Myocyte (in vitro differentiated cells): ENCODE measurements around the gene PRELID2. TPM values are rescaled to one million over a fixed set of nuclear protein-coding genes. Genes with fewer than 3 reads are reported as not detected.
A peak's percentile ranks its signal among the peaks of the same experiment; 100 is the strongest.
"Not testable (repeated sequence)": the region's sequence is repeated elsewhere in the genome, so short reads cannot be mapped to it uniquely, and the experiment has no call there.

ENCODE experiments used
- DNase-seq: peaks from one replicate; pipeline ENCODE4 v3.0.0-alpha.2; 2012; ENCODE audit warnings: low read depth
- total RNA-seq: library from RNA; depleted of rRNA; stranded (reverse); fragments of >200 nt; gene quantifications from 2 replicates; pipeline ENCODE4 v1.2.3, GENCODE V29; 2014

Gene PRELID2
- total RNA-seq, 1 donor from 2014 or later = 1.8 TPM

GRCh38 chr5:145798503-145798902 lies 36.6 kb downstream of the PRELID2 start:
- DNase-seq = not testable (repeated sequence)

GRCh38 chr5:145797336-145797735 lies 37.8 kb downstream of the PRELID2 start:
- DNase-seq = no peak

DNA sequence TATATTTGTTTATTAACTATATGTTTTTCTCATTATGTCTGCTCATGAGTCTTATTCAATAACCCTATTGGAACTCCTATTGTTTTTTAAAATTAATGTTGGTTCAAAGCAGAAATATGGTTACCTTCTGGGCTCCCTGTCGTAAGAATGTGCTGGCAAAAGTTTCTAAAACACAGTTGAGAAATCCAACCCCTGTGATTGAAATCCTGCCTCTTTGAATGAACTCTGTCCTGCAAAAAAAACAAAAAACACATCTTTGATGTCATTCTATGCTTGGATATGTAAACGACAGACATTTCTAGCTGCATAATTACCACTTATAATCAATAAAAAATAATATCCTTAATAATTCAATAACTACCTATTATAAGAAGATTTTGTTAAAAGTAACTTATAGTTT lies 38.8 kb downstream of the PRELID2 start:
- no peak for DNase-seq

DNA sequence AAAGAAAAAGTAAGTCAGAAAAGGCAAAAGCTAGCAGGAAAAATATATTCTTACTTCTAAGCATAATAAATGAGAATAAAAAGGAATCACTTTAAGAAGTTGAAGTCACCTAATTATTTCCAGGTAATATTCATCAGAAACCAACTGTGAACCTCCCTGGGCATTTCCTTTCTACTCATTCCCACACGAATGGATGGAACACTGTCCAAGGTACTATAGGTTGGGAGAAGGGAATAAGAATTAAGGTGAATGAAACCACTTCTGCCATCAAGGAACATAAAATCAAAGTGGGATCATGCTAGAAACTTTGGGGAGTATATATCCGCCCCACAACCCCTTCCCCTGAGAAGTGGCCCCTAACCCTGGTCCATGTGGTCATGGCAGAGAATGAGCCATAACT lies 41.6 kb downstream of the PRELID2 start:
- DNase-seq = no peak

GRCh38 chr5:145792840-145793239 lies 42.3 kb downstream of the PRELID2 start:
- no peak for DNase-seq

- DNase-seq = no peak
Observed at GRCh38 chr5:145791866-145792265, 43.3 kb downstream of the PRELID2 start.

DNA sequence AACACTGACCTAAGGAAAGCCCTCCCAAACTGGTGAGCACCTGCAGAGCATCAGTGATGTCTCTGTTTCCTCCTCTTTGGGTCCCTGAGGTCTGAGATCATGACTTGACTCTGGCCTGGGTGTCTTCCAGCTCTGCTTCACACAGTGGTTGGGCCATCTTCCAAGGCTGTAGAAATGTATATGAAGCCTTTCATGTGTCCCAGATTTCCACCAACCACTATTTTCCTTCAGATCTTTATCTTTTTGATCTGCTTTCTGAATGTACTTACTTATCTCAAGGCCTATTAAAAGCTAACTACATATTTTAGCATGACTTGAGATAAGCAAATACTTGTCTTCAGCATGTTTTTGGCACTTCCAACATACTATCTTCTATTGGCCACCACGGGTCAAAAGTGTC lies 47.1 kb downstream of the PRELID2 start:
- DNase-seq = no peak

DNA sequence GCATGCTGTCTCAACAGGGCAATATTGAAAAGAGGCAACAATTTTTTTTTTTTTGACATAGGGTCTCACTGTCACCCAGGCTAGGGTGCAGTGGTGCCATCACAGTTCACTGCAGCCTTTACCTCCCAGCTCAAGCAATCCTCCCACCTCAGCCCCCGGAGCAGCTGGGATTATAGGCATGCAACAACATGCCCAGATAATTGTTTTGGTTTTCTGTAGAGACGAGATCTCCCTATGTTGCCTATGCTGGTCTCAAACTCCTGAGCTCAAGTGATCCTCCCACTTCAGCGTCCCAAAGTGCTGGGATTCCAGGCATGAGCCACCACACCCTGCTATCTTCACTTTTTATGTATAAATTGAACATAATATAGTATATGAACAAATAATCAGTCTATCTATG lies 47.6 kb downstream of the PRELID2 start:
- DNase-seq = no peak

- DNase-seq = no peak
Observed at GRCh38 chr5:145787001-145787400, 48.1 kb downstream of the PRELID2 start.

DNA sequence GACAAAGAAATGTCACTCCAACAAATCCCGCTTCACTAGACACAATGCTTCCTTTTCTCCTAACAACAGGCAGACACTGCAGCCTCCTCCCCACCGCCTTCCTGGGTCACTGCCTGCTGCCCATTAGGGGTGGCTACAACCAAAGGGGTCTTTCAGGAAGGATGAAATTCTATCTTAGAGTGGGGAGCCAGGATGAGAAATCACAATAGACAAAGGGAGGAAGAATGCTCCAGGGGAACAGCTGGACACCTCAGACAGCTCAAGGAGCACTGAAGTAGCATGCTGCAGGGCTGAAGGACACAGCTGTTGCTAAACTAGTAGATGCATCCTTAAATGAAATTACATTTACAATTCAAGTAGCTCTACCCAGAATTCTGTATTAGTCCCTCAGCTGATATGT lies 54.2 kb downstream of the PRELID2 start:
- peak; percentile 29 for DNase-seq

DNA sequence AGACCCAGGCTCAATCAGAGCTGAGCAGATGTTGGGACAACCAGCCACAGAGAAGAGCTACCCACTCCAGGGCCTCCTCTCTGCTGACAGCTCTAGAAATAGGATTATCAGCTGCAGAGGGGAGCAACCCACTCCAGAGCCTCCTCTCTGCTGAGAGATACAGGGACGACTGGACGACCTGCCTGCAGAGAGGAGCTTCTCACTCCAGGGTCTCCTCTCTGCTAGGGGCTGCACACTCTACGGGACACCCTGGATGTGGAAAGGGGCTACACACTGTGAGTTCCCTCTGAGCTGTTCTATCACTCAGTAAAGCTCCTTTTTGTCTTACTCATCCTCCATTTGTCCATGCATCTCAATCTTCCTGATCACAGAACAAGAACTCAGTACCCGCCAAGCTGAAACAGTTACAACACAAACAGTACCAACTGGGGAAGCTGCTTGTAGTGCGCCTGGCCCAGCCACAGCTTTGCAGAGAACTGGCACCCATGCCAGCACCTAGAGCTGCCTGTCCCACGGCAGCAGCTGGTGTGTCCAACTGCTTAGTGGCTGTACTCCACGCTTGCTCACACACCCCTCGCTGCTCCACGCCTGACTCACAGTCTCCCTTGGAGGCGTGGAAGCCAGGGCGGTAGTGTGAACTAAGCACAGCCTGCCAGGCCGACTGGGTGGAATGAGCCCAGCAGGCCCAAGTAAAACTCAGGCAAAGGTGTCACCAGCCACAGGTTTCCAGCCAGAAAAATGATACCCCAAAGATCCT lies 56.8 kb downstream of the PRELID2 start:
- DNase-seq = peak; percentile 61

DNA sequence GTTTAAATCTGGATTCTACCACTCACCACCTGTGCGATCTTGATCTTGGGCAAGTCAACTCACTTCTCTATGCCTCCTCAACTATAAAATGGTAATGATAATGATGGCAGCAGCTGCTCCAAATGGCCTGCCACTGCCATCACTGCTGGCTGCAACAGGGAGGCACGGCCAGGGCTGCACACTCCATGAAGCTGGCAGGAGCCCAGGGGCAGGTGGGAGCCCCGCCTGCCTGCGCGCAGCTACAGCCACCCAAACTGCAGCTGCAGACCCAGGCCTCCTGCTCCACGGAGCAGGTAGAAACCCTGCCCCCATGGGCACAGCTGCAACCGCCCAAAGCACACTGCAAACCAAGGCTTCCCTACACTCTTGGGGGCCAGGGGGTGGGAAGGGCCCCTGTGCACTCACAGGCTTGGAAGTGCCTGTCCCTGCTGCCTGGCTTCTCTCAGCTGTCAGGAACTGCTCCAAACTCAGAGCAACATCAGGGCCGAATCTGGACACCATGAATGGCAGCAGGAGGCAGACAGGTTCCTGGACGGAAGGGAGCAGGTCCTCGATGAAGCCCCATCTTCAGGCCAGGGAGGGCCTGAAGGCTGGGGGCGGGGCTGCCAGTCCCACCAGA lies 57.6 kb downstream of the PRELID2 start:
- DNase-seq = no peak

DNA sequence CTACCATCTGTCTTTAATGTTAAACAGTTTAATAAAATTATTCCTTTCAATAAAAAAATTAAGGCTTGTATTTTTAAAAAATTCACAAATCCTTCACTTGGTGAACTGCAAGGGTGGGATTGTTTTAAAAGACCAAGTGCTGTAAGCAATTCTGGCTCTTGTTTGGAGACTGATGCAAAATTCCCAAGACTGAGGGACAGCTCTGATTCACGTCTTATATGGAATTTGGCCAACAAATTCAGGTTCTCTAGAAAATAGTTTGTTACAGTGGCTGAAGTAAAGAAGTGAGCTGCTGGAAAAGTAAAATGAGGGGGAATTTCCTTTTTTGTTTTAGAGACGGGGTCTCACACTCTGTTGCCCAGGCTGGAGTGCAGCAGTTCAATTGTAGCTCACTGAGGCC lies 58.3 kb downstream of the PRELID2 start:
- DNase-seq = peak; percentile 17

DNA sequence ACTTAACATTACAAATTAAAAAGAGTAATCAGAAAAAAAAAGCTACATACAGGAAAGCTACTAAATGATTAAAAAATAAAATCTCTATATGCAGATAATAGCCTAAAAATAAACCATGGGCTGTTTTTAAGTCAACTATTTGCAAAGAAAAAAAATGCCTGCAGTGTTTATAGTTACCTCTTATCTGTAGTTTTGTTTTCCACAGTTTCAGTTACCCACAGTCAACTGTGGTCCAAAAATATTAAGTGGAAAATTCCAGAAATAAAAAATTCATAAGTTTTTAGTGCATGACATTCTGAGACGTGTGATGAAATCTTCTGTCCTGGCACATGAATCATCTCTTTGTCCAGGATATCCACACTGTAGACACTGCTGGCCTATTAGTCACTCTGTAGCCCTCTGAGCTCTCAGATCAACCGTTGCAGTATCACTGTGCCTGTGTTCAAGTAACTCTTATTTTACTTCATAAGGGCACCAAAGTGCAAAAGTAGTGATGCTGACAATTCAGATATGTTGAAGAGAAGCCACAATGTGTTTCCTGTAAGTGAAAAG lies 59.2 kb downstream of the PRELID2 start:
- DNase-seq = peak; percentile 78

DNA sequence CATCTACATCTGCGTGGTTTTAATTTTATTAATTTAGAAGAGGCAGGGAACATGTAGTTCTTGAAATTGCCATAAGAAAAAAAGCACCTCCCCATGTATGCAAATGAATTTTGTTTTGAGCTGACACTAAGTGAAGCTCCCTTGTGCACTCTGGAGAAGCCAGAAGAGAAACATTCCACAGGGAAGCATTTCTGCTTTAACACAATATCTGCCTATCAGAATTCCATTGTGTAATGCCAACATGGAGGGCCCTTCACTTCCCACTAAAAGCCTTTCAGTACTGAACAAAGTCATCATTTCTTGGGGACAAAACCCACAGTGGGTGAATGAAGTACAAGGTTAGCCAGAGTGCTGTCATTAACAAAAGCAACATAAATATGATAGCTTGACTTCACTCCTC lies 59.7 kb downstream of the PRELID2 start:
- DNase-seq = no peak

- DNase-seq = no peak
Observed at GRCh38 chr5:145774442-145774841, 60.7 kb downstream of the PRELID2 start.

GRCh38 chr5:145772466-145772865 lies 62.7 kb downstream of the PRELID2 start:
- DNase-seq = no peak

GRCh38 chr5:145768863-145769262 lies 66.3 kb downstream of the PRELID2 start:
- DNase-seq = no peak

DNA sequence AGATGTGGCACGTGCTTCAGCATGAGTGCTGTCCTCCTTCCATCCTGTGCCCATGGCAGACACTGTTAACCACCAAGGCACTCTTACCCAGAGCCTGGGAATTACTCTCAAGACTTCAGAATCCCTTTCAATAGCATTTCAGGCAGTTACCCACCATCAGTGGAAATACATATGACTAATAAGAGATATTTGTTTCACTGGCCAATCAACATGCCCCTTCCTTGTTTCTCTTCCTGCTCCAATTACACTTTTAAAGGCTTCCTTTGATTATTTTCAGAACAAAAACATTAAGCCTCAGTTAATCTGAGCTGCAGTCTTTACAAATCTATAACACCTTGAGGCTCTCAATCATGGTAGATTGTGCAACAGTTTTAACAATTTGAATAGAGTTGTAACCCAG lies 70.8 kb downstream of the PRELID2 start:
- no peak for DNase-seq

- no peak for DNase-seq
Observed at GRCh38 chr5:145762833-145763232, 72.3 kb downstream of the PRELID2 start.

DNA sequence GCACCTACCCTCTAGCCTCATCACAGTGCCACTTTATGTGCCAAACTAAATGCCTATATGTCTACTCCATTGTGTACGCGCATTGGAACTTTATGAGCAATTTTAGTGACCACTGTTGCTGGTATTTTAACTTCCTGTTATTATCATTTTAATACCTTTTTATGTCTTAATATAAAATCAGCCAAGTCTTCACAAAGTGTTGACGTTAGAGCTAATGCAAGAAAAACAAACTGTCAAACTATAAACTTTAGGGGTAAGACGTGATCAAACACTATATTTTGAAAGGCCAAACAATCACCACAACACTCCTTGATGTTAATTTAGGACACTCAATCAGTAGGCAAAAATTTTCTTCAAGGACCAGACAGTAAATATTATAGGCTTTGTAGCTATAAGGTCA lies 73.9 kb downstream of the PRELID2 start:
- no peak for DNase-seq

GRCh38 chr5:145760660-145761059 lies 74.5 kb downstream of the PRELID2 start:
- no peak for DNase-seq

DNA sequence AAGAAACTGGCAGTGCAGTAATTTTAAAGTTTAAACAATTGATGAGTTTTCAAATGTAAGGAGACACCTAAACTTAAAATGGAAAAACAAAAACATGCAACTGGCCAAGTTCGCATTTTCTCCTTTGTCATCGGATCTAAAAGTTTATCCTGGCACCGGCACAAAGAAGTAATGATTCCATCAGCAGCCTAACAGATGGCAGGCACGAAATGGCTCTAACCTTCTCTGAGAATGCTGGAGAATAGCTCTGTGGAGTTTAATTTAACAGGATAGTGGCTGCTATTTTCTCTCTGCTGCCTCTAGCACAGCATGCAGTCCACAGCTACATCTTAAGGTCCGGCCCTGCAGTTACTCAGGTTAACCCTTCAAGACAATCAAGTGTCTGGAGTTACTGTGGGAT lies 82.2 kb downstream of the PRELID2 start:
- peak; percentile 74 for DNase-seq
